Panc1 (cell line): ENCODE data around the gene CFAP45. TPM values are rescaled to one million over a fixed set of nuclear protein-coding genes. Genes with fewer than 3 reads are reported as not detected.

ENCODE experiments used
- ATAC-seq: fragments of 200-7000 bp; cut with Tn5 transposase; 2 replicates; pipeline ENCODE4 v1.9.1; 2020; ENCODE audit warnings: mild to moderate bottlenecking, moderate library complexity
- BruUV-seq: library from RNA; stranded (reverse); fragments of 400-500 nt; replicated peaks from 2 replicates; lab custom pipeline; 2021; lab: Mats Ljungman, UMichigan
- CTCF ChIA-PET: fragments of 300-600 bp; sonication (Branson Sonifier 250); formaldehyde crosslinking; loops from one replicate; lab custom pipeline; 2022; ENCODE audit warnings: antibody characterized with exemption; lab: Charles Lee
- POLR2A ChIA-PET: fragments of 300-600 bp; sonication (Branson Sonifier 250); formaldehyde crosslinking; loops from one replicate; lab custom pipeline; 2022; ENCODE audit warnings: antibody characterized with exemption; lab: Charles Lee
- DNase-seq: peaks from one replicate; pipeline ENCODE4 v3.0.0-alpha.2; 2010; ENCODE audit warnings: low read depth, low spot score
- H3K27ac ChIP-seq: 2 replicates; pipeline ENCODE4 v1.5.1; 2011; ENCODE audit warnings: mild to moderate bottlenecking, low read length, inconsistent platforms
- H3K27me3 ChIP-seq: fragments of 200-500 bp; sonication (Bioruptor generic); 2 replicates; pipeline ENCODE4 v1.6.0; 2014; ENCODE audit warnings: low read length, inconsistent platforms; ENCODE audit not compliant: control insufficient read depth, insufficient read depth
- H3K36me3 ChIP-seq: fragments of 200-500 bp; sonication (Bioruptor generic); 2 replicates; pipeline ENCODE4 v1.5.1; 2014; ENCODE audit warnings: inconsistent platforms, mild to moderate bottlenecking, low read length, moderate library complexity; ENCODE audit not compliant: control insufficient read depth, insufficient read depth
- H3K4me1 ChIP-seq: 2 replicates; pipeline ENCODE4 v1.5.1; 2011; ENCODE audit warnings: inconsistent platforms, mild to moderate bottlenecking, low read length, moderate library complexity; ENCODE audit not compliant: control insufficient read depth, insufficient read depth
- H3K4me3 ChIP-seq, 2 experiments: 2 replicates each; pipeline ENCODE4 v1.5.1; 2011 to 2012; ENCODE audit warnings: low read depth in 2 of 2, low read length in 2 of 2, mild to moderate bottlenecking in 2 of 2, inconsistent platforms in 1 of 2, moderate library complexity in 1 of 2
- H3K9me3 ChIP-seq: fragments of 200-500 bp; sonication (Bioruptor generic); 2 replicates; pipeline ENCODE4 v1.5.1; 2014; ENCODE audit warnings: low read depth, mild to moderate bottlenecking, inconsistent platforms, low read length, moderate library complexity; ENCODE audit not compliant: control insufficient read depth, insufficient read depth
- CTCF ChIP-seq: fragments of 450-650 bp; IDR thresholded peaks from 2 replicates; pipeline ENCODE4 v1.5.1; 2017; ENCODE audit warnings: mild to moderate bottlenecking
- POLR2AphosphoS5 ChIP-seq: IDR thresholded peaks from 2 replicates; pipeline ENCODE4 v1.6.1; 2012; ENCODE audit warnings: mild to moderate bottlenecking, low read depth, low read length, moderate library complexity
- REST ChIP-seq, 2 experiments: IDR thresholded peaks; 2 replicates each; pipeline ENCODE4 v1.6.1; 2011 to 2012; ENCODE audit warnings: low read depth in 2 of 2, control low read depth in 1 of 2, low read length in 1 of 2, mild to moderate bottlenecking in 1 of 2, moderate library complexity in 1 of 2; ENCODE audit not compliant: insufficient read depth in 1 of 2
- SIN3A ChIP-seq: IDR thresholded peaks from 2 replicates; pipeline ENCODE4 v1.6.1; 2012; ENCODE audit warnings: low read depth, mild to moderate bottlenecking, low read length, moderate library complexity, borderline replicate concordance; ENCODE audit not compliant: insufficient read depth
- TCF7L2 ChIP-seq: IDR thresholded peaks from 2 replicates; pipeline ENCODE4 v1.6.1; 2011; ENCODE audit warnings: mild to moderate bottlenecking, low read depth, low read length, inconsistent platforms
- in situ Hi-C: cut with HindIII; loops from 2 replicates; pipeline ENCODE4 v1.10.0; 2016; ENCODE audit warnings: low sequenced_read_pairs, low pct_unique_long_range_greater_than_20kb
- intact Hi-C: fragments of 100-400 bp; cut with micrococcal nuclease; formaldehyde crosslinking; loops from one replicate; pipeline ENCODE4 v1.10.0; 2022; ENCODE audit not compliant: unreplicated experiment
- total RNA-seq: library from RNA; stranded (reverse); gene quantifications from one replicate; pipeline ENCODE4 v1.2.1, GENCODE V29; 2021; ENCODE audit not compliant: unreplicated experiment

Gene CFAP45
- total RNA-seq, 1 experiment from 2014 or later, result 1.6 TPM

GRCh38 chr1:159891275-159892157, 8.4 kb downstream of the CFAP45 start:
- H3K27me3 ChIP-seq, result no peaks in the 10 kb centered on the region
- in situ Hi-C loops (no loop called here), intact Hi-C loops (loop anchor here (1.0 to 10.0 kb wide), 4 partner anchors 93 to 727 kb away; partner anchors contain the start of gene DUSP23)
- H3K27ac ChIP-seq, result peak overlapping the region; percentile 12; the same call in 1 of the 2 replicates
- no peaks in the 10 kb centered on the region for H3K9me3 ChIP-seq
- DNase-seq (peak; percentile 87), ATAC-seq (peak; percentile 99)
- H3K4me3 ChIP-seq, result no peak overlapping the region
- ChIA-PET POLR2A (no interaction called here), CTCF (interaction anchor here (0.6 to 3.8 kb wide), 6 partner anchors 52 to 116 kb away, joined by 3 to 18 read pairs (median 12); partner anchors contain the start of gene DUSP23)
- H3K36me3 ChIP-seq, result no peaks in the 10 kb centered on the region
- peak; percentile 99 for TF ChIP-seq CTCF
- TF ChIP-seq TCF7L2, result no peak
- no peak; a peak in 1 of 4 replicates for TF ChIP-seq REST (IDR thresholded peaks at IDR 0.05; ENCODE audit: insufficient read depth in 1 of 2, low read depth in 2 of 2, low read length in 1 of 2)
- no peak for TF ChIP-seq SIN3A
- H3K4me1 ChIP-seq, result no peaks in the 10 kb centered on the region
- BruUV-seq, result no TSS peak

- TF ChIP-seq REST (IDR thresholded peaks at IDR 0.05; ENCODE audit: insufficient read depth in 1 of 2, low read depth in 2 of 2, low read length in 1 of 2) (no peak), CTCF (no peak), TCF7L2 (no peak), SIN3A (no peak), POLR2AphosphoS5 (no peak)
- in situ Hi-C loops (no loop called here), intact Hi-C loops (loop anchor here (5.0 to 10.0 kb wide), 3 partner anchors 108 to 726 kb away; partner anchors contain the start of gene DUSP23)
- Histone ChIP-seq H3K9me3 (no peaks in the 10 kb centered on the region), H3K36me3 (no peaks in the 10 kb centered on the region), H3K4me3 (no peak overlapping the region), H3K27ac (no peak overlapping the region), H3K4me1 (no peaks in the 10 kb centered on the region), H3K27me3 (no peaks in the 10 kb centered on the region)
- ChIA-PET POLR2A (interaction anchor here (0.6 kb wide), 1 partner anchor 730 kb away, joined by 3 read pairs; no protein-coding TSS in a partner anchor), CTCF (interaction anchor here (0.6 to 2.5 kb wide), 5 partner anchors 92 to 729 kb away, joined by 3 to 16 read pairs (median 5); partner anchors contain the start of gene DUSP23)
- DNase-seq, result no peak
- no TSS peak for BruUV-seq
- no peak for ATAC-seq
Observed at GRCh38 chr1:159890390-159890789, 9.6 kb downstream of the CFAP45 start.
